ENCODE measurements around the gene TARS3.

DNA sequence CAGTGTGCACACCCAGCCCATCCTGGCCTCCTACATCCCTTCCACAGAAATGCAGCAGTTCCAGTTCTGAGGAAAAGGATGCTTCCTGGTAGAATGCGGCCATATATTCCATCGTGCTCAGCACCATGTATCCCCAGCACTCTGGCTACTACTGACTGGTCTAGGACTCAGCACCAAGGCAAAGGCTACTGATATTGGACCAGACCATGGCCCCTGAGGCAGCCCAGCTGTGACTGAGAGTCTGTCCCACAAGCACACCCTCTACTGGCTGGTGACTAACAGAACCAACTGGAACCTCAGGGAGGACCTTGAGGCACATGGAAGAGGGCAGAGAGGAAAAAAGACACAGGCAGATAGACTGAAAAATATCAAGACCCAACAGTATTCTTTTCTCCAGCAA lies 30.0 kb downstream of the TARS3 start:
- TF ChIP-seq POLR2A (IDR thresholded peaks at IDR 0.05; ENCODE audit: low read length) (no peak), GATA1 (IDR thresholded peaks at IDR 0.05; ENCODE audit: low read depth, low read length) (no peak)
